GM19023 (cell line): ENCODE results near the gene TBC1D8.

Experiments used
- ATAC-seq: cut with Tn5 transposase; IDR thresholded peaks from one replicate; pipeline ENCODE4 v1.9.1; 2021; ENCODE audit warnings: mild to moderate bottlenecking, moderate library complexity; ENCODE audit not compliant: unreplicated experiment

Gene TBC1D8

DNA sequence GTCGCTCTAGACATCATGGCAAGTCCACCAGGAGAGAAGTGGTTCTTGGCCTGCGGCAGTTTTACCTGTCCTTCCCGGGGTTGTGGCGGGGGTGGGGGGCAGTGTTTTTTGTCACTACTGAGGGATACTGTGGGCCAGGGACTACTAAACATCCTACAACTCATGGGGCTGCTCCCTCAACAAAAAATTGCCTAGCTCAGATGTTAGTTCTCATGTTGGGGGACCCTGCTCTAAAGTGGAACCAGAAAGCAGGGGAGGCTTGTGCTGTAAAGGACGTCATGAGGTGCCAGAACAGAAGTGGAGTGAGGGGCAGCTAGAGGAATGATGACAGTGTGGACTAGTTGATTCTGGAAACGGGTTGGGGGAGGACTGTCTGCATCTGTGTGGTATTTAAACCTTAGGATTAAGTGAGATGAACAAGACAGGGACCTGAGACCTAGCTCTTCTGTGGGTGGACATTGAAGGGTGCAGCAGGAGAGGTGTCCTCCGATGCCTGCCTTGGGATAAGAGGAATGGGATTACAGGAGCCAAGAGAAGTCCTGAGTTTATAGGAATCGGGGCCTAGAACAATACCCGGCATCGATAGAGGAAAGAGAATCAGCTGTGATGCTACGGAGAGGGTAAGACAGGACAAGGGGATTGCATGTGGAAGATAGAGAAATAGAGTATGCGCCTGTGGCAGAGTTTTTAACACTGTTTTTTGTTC lies 146.4 kb downstream of the TBC1D8 start:
- ATAC-seq: no peak

DNA sequence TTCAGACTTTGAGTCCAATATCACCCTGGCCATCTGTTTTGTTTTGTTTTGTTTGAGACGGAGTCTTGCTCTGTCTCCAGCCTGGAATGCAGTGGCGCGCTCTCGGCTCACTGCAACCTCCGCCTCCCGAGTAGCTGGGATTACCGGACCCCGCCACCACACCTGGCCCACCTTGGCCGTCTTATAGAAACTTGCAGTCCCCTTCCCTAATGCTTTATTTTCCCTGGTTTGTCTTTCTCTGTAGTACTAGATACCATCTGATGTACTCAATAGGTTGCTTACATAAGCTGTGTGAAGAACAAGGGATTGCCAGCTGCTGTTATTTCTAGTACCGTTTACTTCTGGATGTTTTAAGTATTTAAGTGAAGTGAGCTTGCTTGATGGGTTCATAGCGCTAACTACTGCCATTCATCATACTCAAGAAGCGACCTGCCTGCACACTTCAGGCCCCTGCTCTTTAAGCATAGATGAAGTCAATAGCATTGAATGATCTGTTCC lies 147.9 kb downstream of the TBC1D8 start:
- ATAC-seq: no peak

DNA sequence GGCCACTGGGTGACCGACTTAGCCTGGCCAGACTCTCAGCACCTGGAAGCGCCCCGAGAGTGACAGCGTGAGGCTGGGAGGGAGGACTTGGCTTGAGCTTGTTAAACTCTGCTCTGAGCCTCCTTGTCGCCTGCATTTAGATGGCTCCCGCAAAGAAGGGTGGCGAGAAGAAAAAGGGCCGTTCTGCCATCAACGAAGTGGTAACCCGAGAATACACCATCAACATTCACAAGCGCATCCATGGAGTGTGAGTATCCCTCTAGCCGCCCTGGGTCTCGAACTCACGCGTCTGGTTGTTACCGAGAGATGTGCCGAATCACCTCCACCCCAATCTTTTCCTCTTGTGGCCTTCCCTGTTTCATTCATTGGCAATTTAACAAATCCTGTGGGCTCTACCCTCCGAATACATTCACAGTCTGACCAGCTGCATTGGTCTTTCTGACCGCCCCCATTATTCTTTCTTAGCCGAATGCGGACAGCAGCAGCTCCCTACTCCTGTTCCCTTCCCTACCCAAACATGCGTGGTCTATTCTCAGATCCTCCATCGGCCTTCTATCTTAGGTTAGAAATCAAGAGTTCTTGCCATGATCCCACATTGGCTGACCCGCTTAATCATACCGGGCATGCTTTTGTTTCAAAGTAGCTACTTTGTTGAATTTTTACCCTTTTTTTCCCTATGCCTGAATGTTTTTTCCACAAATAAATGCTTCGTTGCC lies 148.5 kb downstream of the TBC1D8 start:
- ATAC-seq: no peak

DNA sequence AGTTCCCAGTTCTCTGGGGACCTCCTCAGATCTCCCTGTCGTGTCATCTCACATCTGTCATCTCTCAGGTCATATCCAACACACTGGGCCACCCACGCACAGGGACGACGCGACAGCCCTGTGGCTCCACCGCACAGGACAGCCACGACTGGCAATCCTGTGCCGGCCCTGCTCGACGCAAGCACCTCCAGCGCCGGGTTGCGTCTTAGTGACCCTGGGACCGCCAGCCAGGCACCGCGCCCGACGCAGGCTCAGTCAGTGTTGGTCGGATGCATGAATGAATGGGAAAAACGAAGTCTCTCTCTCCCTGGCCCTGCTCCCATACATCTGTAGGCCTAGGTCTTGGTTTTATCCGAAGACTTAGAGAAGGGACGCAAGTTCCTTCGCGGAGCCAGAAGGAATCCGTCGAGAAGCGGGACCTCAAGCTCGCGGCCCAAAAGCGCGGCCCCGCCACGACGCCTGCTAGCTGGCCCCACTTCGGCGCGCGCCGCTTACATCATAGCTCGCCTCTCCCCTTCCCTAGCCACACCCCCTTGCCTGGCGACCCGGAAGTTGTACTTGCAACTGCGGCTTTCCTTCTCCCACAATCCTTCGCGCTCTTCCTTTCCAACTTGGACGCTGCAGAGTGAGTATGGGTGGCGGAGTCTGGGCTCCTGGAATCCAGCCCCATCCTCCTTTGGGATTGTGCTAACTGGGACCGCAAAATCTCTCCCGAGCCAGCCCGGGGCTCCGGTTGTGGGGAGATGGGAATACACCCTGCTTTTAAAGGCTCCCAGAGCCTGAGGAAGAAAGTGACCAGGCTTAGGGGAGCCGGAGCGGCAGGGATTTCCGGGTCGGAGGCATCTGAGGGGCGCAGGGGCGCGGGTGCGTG lies 149.3 kb downstream of the TBC1D8 start, which contains the start of gene RPL31:
TSS of gene RPL31 (plus strand) at position 599 of the 871 bp plus-strand sequence. CDS start 413 bp downstream, outside the sequence.
- ATAC-seq: peak; percentile 98

DNA sequence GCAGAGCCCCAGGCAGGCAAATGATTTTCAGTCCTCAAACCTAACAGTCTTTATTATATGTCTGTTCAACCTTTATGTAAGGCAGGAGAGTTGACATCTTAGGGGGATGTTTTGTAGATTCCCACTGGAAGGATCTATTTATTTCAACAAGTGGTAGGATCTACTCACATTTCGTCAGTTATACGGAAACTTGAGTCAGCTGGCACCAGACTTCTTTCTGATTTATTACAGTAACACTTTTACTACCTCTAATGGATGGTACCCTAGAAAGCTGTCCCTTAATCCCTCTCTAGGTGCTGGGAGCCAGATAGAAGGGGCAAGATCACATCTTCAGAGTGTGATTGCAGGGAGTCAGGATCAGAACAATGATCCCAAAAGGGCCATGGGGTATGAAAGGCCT lies 151.2 kb downstream of the TBC1D8 start:
- ATAC-seq: no peak

DNA sequence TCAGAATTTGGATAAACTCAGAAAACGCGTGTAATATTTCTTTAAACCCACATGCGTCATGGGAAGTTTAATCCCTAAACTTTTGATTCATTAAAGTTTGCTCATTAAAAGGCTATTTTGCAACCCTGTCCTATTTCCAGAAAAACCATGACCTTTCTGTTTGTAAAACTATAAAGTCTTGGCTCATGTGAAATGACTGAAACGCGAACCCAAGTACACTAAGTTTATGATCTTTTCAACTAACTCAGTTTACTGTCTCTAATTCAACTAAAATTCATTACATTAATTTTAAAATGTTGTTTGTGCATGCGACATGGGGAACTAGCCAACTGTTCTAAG lies 153.0 kb downstream of the TBC1D8 start:
- no peak for ATAC-seq

DNA sequence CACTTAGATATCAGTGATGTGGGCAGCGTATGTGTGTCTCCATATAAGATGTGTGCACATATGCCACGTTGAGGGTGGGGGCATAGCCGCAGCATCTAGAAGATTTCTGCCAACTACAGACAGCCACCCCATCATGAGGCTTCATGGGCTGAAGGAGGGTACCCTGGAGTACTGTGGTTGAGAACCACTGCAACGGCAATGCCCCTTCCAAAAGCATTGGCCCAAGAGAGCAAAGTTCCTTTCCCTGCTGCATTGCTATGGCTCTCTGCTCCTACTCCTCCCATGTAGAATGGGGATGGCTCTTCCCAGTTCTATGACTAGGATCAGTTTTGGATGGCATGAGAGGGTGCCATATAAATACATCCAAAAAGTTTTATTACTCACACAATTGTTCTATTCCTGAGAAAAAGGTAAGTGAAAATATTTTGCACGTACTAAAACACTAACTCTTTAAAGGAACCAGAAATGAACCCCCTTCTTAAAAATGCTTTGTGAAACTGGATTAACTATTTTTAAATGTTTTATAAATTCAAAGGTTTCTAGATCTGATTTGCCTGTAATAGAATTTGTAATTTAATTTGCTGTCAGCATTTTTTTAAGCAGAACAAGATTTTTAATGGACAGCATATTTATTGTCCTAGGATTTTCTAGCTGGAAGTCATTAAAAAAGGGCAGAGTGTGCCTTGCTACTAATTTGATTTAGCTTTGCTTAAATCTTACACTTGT lies 153.5 kb downstream of the TBC1D8 start:
- ATAC-seq: no peak

DNA sequence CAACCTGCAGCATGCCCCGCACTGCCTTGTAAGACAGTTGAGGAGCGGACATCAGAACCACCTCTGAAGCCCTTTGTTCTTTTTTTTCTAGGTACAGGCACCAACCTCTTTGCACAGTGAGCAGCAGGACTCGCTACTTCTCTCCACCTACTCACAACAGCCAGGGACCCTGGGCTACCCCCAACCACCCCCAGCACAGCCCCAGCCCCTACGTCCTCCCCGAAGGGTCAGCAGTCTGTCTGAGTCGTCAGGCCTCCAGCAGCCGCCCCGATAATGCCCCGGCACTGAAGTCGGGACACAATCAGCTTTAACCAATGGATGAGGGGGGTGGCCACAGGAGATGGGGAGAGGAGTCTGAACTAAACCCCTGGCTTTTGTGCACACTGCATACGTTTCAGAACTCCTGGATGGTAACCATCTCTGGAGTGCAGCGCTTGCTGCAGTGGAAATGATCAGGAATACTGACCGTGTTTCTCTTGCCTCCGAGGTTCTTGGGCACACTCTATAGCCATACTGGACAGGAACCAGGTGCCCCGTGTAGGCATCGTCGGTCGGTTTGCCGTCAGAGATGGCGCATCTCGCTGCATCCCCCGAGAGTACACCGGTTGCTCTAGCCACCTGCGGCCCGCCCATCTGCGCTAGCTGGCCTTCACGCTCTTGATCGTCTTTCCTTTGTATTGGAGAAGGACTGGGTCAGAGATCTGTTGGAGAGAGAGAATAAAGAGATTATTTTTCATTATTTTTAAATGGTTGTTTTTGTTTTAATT lies 155.7 kb downstream of the TBC1D8 start:
- ATAC-seq: no peak

DNA sequence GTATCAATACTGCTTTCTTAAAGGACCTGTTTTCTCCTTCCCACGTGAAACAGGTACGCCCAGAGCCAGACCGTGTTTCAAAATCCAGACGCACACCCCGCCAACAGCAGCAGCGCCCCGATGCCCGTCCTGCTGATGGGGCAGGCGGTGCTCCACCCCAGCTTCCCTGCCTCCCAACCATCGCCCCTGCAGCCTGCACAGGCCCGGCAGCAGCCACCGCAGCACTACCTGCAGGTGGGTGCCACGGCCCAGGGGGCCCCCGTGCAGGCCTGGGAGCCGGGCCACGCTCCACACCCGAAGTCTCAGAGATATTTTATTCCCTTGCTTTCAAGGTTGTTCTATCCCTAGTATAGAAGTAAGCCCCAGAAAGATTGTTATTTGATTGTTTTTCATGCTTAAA lies 157.9 kb downstream of the TBC1D8 start:
- no peak for ATAC-seq

DNA sequence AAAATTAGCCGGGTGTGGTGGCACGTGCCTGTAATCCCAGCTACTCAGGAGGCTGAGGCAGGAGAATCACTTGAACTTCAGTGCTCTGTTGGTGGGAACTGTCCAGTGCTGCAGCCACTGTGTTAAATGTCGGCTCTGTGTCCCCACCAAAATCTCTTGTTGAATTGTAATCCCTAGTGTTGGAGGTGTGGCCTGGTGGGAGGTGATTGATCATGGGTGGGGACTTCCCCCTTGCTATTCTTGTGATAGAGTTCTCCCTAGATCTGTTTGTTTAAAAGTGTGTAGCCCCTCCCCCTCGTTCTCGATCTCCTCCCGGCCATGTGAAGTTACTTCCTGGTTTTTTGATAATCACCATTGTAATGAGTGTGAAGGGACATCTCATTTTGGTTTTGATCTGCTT lies 158.9 kb downstream of the TBC1D8 start:
- ATAC-seq: no peak

DNA sequence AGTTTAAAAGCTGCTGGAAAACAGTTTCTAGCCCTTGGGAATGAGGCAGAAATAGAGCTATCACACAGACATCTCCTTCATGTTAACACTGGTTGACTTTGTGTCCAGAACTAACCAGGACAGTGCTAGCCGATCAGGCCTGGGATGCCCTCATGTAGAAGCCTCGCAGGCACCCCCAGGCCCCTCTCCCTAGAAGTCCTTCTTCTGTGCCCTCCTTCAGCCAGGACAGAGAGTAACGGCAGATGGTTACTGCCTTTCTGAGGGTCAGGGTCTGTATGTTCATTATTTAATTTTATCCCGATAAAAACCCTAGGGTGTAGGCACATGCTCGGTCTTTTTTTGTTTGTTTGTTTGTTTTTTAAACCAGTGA lies 159.8 kb downstream of the TBC1D8 start:
- ATAC-seq: no peak

DNA sequence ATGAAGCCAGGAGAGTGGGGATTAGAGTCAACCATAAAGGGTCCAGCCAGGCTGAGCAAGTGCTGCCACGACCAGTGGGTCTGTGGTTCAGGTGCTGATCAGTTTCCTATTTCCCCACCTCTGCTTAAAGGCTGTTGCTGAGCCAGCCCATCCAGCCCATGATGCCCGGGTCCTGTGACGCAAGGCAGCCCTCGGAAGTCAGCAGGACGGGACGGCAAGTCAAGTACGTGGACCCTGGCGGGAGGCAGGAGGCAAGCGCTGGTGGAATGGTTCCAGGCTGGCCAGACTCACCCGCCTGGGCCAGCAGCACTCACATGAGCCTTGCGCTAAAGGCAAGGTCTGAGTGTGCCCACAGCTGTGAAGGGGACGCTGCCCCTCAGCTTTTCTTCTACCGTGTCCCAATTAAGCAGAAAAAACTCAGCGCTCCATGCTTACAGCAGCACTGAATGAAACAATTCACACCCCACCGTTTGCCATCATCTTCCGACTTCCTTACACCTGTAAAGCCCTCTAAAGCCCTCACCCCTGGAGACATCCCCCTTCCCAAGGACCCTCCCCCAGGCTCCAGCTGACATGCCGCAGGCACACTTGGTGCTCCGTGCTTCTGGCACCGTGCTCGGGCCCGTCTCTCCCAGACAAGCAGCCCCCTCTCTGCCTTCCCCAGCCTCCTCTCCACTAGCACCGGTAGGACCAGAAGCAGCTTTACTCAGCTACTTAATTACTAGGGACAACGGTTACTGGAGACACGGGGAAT lies 160.4 kb downstream of the TBC1D8 start:
- no peak for ATAC-seq

DNA sequence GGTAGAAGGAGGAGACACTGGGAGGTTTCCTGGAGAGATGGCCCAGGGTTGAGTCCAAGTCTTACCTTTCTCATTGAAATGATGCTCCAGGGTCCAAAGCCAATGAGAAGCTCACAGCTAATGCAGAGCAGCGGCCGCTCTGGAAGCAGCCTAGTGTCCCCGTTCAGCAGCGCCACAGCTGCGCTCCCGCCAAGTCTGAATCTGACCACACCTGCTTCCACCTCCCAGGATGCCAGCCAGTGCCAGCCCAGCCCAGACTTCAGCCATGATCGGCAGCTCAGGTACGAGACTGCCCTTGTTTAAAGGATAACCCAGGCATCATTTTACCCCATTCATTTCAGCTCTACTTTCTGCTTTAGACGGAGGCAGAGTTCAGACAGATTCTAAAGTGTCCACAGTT lies 161.0 kb downstream of the TBC1D8 start:
- ATAC-seq: no peak

DNA sequence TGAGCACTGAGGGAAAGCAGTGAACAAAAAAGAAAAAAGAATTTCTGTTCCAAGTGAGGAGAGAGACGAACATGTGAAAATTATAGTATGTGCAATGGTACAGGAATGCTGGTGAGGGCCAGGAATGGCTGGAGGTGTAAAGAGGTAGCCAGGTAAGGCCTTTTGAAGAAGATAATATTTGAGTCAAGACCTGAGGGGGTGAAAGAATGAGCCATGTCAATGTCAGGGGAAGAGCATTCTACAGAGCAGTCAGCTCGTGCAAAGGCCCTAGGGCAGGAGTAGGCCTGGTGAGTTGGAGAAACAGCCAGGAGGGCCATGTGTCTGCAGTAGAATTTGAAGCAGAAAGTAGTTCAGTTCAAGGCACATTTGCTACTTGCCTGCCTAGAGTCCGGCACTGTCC lies 161.5 kb downstream of the TBC1D8 start:
- ATAC-seq: no peak

DNA sequence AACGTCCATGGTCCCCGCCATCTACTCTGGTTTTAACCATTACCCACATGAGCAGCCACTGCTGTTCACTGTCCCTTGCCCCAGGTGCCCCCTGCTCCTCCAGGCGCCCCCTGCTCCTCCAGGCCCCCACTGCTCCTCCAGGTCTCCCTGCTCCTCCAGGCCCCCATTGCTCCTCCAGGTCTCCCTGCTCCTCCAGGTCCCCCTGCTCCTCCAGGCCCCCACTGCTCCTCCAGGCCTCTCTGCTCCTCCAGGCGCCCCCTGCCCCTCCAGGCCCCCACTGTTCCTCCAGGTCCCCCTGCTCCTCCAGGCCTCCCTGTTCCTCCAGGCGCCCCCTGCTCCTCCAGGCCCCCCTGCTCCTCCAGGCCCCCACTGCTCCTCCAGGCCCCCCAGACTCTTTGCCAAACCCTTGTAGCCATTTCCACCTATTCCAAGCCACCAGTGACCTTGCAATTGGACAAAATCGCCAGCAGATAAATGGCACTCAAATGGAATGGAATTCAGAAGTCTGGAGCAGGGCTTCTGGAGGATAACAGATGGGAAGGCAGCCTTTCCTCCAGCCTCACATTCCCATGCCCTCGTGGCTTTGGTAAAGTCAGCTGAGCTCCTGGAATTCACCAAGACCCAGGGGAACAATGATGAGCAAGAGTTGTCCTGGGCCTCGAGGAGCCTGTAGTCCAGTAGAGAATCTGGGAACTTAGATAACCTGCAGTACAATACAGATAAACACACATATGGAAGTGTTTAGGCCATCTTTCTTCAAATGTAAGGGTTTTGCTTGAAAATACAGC lies 162.4 kb downstream of the TBC1D8 start:
- no peak for ATAC-seq

DNA sequence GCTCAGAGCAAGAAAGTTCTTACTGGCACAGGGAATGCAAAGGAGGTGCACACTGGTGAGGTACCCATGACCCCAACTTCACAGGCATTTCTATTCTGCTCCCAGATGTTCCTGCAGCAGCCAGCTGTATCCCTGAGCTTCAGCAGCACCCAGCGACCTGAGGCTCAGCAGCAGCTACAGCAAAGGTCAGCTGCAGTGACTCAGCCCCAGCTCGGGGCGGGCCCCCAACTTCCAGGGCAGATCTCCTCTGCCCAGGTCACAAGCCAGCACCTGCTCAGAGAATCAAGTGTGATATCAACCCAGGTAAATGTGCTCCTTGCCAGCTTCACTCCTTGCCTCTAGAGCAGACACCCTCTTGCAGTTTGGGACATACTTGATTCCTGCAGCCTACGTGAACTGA lies 163.2 kb downstream of the TBC1D8 start:
- ATAC-seq: no peak

DNA sequence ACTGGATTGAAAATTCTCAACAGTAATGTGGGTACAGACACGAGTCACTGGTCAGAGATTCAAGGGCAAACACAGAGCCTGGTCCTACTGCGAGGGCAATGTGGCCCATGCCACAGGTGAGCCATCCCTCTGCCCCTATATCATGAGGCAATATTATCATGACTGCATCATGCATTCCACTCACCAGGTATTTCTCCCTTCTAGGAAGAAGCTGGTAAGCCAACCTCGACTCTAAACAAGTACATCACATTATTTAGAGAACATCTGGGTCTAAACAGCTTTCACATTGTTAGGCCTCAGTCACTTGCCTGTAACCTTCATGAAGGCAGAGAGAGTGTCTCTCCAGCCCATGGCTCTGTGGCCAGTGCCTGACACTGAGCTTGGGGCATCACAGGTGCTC lies 163.6 kb downstream of the TBC1D8 start:
- ATAC-seq: no peak

DNA sequence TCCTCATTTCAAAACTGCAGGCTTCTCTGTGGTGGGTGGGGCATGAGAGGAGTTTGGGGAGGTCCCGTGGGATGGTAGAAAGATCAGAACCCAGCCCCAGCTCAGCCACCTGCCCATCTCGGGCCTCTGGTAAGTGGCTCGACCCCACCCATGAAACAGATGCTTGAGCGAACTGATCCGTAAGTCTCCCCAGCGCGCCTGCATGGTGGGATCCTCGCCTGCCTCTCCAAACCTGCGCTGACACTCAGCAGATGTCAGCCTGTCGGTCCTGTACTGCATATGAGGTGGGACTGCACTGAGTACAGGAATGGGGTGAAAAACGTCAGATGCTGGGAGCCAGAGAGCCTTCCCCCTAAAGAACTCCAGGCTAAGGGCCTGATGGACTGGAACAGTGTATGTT lies 165.0 kb downstream of the TBC1D8 start:
- ATAC-seq: no peak

DNA sequence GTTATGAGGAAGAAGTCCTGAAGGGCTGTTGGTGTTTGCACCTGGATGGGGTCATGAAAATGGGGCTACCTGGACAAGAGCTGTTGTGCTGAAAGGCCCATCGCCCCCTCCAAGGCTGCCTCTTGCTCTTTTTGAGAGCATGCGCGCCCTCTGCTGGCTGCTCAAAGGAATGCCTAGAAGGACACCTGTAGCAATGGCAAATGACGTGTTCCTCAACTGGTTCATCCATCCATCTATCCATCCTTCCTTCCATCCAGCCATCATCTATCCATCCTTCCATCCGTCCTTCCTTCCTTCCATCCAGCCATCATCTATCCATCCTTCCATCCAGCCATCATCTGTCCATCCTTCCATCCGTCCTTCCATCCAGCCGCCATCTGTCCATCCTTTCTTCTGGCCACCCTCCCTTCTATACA lies 166.3 kb downstream of the TBC1D8 start:
- peak; percentile 73 for ATAC-seq
